Vagina (tissue), 2 donors: ENCODE results near the gene TSHZ3.

ENCODE experiments used
- POLR2A ChIP-seq, 2 donors: fragments of 450-650 bp; IDR thresholded peaks; one replicate each; pipeline ENCODE4 v1.6.1; 2017; ENCODE audit warnings: antibody characterized with exemption in 2 of 2, mild to moderate bottlenecking in 2 of 2, moderate library complexity in 2 of 2
- TF ChIP-seq, protein P1 (sequence below), 3 experiments: fragments of 450-650 bp in 2 of 3; fragments of 200-600 bp in 1 of 3; sonication (generic) in 1 of 3; IDR thresholded peaks; one replicate each; pipeline ENCODE4 v1.5.1; 2017 to 2019; ENCODE audit warnings: antibody characterized with exemption in 3 of 3, mild to moderate bottlenecking in 2 of 3, moderate library complexity in 2 of 3

DNA sequence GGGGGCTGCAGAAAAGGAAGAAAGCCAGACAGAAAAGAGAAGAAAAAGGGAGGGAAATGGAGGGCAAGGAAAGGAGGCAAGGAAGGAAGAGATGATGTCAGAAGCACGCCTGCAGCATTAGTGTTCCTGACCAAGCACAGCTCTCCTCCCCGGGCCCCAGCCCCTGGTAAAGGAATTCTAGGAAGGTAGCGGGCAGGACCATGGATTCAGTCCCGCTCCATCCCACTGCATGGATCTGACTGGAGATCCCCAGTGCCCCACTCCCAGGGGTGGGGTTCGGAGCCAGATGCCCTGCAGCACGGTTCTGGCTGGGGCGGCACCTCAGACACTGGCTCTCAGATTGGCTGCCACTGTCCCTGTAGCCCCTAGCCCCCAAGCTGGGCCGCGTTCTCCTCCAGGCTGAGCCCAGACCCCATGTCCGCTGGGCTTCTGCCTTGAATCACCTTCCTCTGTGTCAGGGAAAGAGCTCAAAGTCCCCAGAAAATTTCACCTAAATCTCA lies 59.8 kb downstream of the TSHZ3 start:
- TF ChIP-seq, protein P1, sequence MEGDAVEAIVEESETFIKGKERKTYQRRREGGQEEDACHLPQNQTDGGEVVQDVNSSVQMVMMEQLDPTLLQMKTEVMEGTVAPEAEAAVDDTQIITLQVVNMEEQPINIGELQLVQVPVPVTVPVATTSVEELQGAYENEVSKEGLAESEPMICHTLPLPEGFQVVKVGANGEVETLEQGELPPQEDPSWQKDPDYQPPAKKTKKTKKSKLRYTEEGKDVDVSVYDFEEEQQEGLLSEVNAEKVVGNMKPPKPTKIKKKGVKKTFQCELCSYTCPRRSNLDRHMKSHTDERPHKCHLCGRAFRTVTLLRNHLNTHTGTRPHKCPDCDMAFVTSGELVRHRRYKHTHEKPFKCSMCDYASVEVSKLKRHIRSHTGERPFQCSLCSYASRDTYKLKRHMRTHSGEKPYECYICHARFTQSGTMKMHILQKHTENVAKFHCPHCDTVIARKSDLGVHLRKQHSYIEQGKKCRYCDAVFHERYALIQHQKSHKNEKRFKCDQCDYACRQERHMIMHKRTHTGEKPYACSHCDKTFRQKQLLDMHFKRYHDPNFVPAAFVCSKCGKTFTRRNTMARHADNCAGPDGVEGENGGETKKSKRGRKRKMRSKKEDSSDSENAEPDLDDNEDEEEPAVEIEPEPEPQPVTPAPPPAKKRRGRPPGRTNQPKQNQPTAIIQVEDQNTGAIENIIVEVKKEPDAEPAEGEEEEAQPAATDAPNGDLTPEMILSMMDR (IDR thresholded peaks at IDR 0.05) = no peak
- TF ChIP-seq POLR2A (IDR thresholded peaks at IDR 0.05) = no peak
